ENCODE results near the gene ASIC2.

DNA sequence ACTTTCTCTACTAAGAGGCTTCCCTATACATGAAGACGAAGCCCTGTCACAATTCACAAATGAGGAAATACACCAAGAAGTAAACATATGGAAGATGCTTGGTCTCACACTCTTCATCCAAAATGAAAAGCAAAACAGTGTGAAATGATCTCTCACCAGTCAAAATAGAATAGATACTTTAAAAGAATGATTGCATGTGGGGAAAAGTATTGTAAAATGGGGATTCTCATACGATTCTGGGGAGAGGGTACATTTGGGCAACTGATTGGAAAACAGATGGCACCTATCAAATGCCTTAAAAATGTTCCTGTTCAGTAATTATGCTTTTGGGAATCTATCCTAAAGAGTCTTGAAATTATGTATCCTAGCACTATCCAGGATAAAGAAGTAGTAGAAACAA, 78.1 kb downstream of the ASIC2 start:
- TF ChIP-seq, protein P1, sequence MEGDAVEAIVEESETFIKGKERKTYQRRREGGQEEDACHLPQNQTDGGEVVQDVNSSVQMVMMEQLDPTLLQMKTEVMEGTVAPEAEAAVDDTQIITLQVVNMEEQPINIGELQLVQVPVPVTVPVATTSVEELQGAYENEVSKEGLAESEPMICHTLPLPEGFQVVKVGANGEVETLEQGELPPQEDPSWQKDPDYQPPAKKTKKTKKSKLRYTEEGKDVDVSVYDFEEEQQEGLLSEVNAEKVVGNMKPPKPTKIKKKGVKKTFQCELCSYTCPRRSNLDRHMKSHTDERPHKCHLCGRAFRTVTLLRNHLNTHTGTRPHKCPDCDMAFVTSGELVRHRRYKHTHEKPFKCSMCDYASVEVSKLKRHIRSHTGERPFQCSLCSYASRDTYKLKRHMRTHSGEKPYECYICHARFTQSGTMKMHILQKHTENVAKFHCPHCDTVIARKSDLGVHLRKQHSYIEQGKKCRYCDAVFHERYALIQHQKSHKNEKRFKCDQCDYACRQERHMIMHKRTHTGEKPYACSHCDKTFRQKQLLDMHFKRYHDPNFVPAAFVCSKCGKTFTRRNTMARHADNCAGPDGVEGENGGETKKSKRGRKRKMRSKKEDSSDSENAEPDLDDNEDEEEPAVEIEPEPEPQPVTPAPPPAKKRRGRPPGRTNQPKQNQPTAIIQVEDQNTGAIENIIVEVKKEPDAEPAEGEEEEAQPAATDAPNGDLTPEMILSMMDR (IDR thresholded peaks at IDR 0.05): no peak
- no peak for TF ChIP-seq EZH2 (IDR thresholded peaks at IDR 0.05; ENCODE audit: borderline replicate concordance, insufficient read depth, low read depth, low read length, poor library complexity, severe bottlenecking)
